ENCODE results near the gene UGT3A2.
A peak's percentile ranks its signal among the peaks of the same experiment; 100 is the strongest.

UGT3A2 gene

DNA sequence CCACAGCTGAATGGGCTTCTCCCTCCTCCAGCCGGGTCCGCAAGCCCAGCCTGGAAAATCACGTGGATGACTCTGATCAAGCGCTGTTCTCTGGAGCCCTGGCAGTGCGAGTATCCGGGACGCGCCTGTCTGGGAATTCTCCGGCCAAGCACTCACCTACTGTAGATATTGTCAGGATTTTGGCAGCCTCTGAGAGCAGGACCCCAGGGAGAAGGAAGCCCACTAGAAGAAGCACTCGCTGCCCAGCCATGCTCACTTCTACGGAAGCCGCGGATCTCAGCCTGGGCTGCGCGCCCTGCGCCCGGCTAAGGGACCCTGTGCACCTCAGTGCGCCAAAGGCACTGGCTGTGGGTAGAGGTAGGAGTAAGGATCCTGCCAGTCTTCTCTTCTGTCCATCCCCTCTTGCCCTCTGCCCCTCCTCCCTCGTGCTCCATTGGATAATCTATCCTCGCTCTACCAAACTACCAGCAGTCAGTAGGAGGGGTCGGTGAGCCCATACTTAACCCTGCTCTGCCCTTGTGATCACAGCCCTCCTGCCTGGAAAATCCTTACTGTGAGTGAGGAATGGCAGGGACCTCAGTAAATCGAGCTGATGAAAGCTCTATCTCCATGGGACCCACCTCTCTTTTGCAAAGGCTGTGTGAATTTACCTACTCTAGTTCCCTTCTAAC is at the start of gene UGT3A2:
TSS of gene UGT3A2 (minus strand) at position 343 of the 671 bp plus-strand sequence. CDS start at position 250, 93 bp downstream.
- no peak for DNase-seq

- DNase-seq: no peak
Observed at GRCh38 chr5:36111238-36111637, 44.6 kb upstream of the UGT3A2 start.

DNA sequence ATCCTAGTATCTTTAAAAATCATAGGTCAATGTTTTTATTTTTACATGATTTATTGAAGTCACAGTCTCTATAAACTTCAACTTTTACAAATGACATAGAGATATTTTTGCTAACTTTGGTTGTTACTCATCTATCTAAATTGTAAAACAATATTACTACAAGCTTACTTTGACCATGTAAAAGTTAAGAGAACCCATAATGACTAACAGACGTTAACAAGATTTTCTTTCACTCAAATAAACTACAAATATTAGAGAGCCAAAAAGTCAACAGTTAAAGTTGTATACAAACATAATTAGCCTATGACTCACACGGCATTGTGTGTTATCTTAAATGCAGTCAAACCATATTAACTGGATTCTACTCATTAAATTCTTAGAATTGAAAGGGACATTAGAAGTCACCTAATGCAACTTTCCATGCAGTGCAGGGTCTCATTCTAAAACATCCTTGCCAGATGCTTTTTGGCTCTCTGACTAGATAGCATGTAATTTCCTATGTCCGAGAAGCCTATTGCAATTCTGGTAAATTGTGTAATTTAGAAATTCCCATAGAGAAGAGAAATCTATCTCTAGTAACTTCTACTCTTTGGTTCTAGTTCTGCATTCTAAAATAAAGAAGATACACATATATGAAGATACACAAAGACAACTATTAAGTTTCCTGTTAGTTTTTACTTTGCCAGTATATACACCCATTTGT is 42.2 kb upstream of the UGT3A2 start:
- no peak for DNase-seq

- DNase-seq: no peak
Observed at GRCh38 chr5:36105819-36106218, 39.1 kb upstream of the UGT3A2 start.

GRCh38 chr5:36099748-36100147 is 33.1 kb upstream of the UGT3A2 start:
- DNase-seq: no peak

- DNase-seq: no peak
Observed at GRCh38 chr5:36096486-36096885, 29.8 kb upstream of the UGT3A2 start.

DNA sequence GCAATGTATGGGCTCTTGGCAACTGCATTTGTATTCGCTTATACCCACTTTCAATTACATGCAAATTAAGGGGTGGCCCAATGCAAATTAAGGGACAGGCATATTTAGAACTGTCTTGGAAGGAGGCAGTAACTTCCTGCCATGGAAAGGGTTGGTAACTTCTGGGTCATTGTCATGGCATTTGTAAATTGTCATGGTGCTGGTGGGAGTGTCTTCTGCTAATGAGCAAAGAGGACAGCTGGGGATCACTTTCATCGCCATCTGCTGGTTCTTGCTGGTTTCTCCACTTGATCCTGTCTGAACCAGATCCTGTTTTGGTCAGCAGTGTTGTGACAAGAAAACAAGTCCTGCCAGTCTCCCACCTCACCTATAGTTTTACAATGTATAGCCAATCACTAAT is 23.3 kb upstream of the UGT3A2 start:
- DNase-seq: no peak

DNA sequence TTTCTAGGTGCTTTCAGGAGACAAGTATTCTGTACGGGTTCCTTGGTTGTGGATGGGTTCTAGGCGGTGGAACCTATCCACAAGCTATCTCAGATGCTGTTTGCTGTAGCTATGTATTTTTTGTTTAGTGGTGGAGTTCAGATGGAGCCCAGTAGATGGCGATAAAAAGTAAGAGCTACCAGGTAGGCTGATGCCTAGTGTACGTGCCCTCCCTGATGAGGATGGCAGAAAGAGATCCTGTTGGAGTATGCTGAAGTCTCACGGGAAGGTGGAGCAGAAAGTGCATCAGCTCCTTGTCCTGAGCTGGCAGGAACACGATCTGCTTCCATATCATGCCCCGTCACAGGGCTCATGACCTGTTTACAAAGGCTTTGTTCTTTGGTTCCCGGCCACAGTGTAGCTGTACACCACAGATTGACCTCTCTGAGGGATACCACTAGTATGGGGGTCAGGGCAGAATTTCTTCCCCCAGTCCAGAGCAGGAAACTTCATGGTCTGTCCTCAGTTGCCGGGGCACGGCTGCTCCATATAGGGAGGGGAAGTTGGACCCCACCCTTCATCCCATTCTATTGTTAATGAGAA is 12.6 kb upstream of the UGT3A2 start:
- peak; percentile 65 for DNase-seq

DNA sequence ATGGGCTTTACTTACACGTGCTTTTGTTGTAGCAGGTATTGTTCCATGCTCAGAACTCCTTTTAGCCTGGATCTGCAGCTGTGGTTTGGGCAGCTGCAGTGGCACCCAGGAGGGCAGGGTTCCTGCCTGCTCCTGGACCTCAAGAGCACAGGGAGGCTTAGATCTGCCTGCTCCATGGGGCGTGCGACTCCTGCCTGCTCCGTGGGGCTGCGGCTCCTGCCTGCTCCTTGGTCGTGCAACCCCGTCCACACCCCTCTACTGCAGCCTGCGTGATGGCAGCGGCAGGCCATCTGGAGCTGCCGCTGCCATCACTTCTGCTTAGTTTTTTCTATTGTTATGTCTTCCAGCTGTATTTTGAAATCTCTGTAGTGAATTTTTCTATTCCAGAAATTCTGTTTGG is 11.7 kb upstream of the UGT3A2 start:
- no peak for DNase-seq

GRCh38 chr5:36073595-36074216 is 7.0 kb upstream of the UGT3A2 start:
- peak; percentile 12 for DNase-seq

DNA sequence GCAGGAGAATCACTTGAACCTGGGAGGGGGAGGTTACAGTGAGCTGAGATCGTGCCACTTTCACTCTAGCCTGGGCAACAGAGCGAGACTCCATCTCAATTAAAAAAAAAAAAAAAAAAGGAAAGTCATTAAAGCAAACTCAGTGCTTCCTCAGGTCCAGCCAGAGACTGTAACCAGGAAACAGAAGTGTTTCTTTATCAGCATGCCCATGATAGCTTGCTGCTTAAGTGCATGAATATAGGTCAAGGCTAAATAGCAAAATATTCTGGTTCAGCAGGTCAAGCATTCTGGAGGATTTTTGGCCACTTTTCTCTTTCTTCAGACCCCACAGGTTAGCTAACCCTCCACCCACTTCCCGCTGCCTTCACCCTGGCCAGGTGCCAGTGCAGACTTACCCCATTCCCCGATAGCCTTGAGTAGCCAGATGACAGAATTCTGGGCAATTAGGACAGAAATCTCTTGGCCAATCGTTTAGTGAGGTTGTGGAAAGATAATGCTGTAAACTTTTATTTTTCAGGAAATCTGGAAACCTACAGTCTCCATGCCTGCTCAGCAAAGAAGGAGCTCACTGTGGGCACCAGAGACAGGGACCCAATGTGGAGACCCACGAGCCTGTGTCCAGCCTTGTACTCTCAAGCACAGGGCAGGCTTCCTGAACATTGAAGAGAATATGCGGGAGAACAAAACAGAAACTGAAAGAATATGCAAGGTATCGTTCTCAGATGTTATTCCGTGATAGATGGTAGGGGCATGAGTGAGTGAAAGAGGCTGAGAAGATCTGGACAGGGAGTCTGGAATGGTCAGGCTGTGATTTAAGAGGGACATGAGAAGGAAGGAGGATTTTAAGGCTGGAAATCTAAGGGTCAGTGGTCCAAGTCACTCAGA is 4.2 kb upstream of the UGT3A2 start:
- no peak for DNase-seq

DNA sequence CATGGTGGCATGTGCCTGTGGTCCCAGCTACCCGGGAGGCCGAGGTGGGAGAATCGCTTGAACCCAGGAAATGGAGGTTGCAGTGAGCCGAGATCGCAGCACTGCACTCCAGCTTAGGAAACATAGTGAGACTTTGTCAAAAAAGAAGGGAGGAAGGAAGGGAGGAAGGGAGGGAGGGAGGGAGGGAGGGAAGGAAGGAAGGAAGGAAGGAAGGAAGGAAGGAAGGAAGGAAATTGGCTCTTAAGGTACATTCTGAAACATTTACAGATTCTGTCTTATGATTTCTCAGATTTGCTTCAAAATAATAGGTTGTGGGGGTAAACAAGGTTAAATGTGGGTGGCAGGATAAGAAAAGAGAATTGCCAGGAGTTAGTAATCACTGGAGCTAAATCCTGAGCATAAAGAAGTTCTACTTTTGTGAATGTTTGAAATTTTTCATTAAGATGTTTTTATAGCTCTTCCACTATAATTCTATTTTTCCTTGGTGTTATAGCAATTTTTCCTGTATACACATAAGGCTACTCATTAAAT is 2.1 kb upstream of the UGT3A2 start:
- DNase-seq: no peak

GRCh38 chr5:36066001-36066539 is 612 bp downstream of the UGT3A2 start:
- DNase-seq: no peak

GRCh38 chr5:36060420-36060887 is 6.2 kb downstream of the UGT3A2 start:
- DNase-seq: no peak

DNA sequence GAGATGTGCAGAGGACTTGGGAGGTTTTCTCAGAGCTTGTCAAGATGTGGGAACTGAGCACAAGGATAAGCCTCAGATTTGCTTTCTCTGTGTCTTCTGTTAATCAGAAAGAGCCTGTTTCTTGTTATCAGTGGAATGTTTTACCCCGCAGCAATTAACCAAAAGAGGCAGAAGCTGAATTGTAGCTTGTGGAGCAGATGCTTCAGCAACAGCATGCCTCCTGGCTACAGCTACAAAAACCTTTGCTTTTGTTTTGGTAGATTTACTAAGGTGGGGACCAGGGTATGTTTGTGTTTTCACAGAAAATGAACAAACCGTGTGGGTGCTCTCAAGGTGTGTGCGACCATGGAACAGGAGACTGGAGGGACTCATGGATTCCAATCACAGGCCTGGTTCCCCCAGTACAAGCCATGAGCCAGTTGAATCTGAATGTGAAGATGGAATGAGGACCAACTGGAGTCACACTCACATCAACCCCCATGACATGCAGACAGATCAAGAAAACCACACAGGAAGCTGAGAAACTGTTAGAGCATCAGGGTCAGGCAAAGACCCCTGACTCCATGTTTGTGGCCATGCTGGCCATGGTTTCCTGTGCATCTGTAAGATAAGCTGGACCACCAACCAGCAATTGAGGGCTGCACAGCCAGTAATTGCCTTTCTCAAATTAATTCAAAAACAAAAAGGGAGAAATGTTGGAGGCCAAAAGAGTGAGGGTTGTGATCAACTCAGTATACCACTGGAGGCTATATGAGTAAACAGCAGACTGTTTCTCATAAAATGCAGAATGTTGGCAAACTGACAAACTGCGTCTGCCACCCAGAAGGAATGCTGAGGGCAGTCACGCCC is 6.9 kb downstream of the UGT3A2 start:
- no peak for DNase-seq

GRCh38 chr5:36058776-36059175 is 7.9 kb downstream of the UGT3A2 start:
- DNase-seq: no peak

DNA sequence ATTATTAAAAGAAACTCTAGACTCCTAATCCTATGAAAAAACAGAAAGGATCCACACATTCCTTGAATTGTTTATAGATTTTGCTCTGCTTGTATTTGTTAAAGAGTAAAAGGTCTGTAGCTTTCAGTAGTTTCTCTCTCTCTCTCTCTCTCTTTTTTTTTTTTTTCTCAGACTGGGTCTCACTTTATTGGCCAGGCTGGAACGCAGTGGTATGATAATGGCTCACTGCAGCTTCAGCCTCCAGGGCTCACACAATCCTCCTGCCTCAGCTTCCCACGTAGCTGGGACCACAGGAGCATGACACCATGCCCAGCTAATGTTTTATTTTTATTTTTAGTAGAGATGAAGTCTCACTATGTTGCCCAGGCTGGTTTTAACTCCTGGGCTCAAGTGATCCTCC is 9.3 kb downstream of the UGT3A2 start:
- no peak for DNase-seq

GRCh38 chr5:36056422-36056821 is 10.3 kb downstream of the UGT3A2 start:
- DNase-seq: no peak

- no peak for DNase-seq
Observed at GRCh38 chr5:36055984-36056383, 10.7 kb downstream of the UGT3A2 start.

GRCh38 chr5:36054647-36055046 is 12.0 kb downstream of the UGT3A2 start:
- DNase-seq: no peak

DNA sequence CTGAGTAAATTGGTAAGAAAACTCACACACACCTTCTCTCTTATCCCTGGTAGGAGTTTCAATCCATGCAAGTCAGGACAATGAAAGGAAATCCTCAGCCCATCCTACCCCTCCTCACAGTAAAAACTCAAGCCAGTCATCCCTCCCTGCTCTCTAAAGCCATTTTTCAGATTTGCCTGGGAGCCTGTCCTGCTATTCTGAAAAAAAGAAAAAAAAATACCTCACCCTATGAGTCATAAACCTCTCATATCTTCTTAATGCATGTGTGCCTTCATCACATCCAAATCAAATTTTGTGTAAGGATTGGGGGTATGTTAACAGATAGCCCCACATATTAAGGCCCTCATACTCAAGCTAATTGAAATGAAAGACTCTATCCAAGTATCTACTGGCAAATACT is 14.1 kb downstream of the UGT3A2 start:
- DNase-seq: no peak

Data from NCI-H510A treated with DMSO at 0.1 percent for 48 hours (cell line).